WI38 (cell line): ENCODE data around the gene XYLT1.
"Not testable (repeated sequence)": the region's sequence is repeated elsewhere in the genome, so short reads cannot be mapped to it uniquely, and the experiment has no call there.

Experiments
- H3K4me3 ChIP-seq: 2 replicates; pipeline ENCODE4 v1.5.1; 2011; ENCODE audit warnings: low read depth, mild to moderate bottlenecking, control low read depth, low read length
- TF ChIP-seq, protein P1 (sequence below): IDR thresholded peaks from 2 replicates; pipeline ENCODE4 v1.5.1; 2012; ENCODE audit warnings: low read depth, mild to moderate bottlenecking, control low read depth, low read length

XYLT1 gene

DNA sequence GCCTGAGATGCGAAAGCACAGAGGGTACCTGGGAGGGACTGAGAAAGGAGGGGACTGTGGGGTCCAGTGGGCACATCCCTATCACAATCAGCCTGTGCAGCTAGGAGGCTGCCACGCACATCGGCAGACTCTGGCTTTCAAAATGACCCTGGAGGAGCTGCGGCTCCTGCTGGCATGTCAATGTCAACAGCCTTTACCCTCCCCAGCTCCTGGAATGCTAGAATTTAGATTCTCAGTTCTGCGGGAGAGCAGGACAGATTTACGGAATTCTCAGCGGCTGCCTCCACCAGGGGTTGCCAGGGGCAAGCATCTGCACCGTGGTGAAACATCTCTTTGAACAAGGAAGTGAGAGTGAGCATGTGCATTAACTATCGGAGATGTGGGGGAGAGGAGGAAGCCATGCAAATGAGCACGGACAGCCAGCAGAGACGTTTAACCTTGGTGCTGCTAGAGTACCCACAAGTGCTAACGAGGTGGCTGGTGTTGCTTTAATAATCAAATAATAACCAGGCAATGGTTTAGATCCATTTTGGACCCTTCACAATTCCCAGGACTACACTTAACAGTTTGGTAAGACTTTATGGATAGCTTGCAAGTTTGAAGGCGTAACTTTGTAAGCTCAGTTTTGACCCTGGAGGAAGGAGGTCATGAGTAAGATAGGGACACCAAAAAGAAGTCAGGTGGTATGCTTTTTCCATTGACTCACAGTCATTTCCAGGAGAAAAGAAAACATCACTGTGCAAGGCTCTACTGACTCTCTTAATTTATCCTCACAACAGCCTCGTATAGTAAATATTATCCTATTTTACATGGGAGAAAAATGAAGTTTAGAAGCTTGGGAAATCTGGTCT is 54.1 kb downstream of the XYLT1 start:
- TF ChIP-seq, protein P1, sequence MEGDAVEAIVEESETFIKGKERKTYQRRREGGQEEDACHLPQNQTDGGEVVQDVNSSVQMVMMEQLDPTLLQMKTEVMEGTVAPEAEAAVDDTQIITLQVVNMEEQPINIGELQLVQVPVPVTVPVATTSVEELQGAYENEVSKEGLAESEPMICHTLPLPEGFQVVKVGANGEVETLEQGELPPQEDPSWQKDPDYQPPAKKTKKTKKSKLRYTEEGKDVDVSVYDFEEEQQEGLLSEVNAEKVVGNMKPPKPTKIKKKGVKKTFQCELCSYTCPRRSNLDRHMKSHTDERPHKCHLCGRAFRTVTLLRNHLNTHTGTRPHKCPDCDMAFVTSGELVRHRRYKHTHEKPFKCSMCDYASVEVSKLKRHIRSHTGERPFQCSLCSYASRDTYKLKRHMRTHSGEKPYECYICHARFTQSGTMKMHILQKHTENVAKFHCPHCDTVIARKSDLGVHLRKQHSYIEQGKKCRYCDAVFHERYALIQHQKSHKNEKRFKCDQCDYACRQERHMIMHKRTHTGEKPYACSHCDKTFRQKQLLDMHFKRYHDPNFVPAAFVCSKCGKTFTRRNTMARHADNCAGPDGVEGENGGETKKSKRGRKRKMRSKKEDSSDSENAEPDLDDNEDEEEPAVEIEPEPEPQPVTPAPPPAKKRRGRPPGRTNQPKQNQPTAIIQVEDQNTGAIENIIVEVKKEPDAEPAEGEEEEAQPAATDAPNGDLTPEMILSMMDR = no peak
- H3K4me3 ChIP-seq = no peak overlapping the region

DNA sequence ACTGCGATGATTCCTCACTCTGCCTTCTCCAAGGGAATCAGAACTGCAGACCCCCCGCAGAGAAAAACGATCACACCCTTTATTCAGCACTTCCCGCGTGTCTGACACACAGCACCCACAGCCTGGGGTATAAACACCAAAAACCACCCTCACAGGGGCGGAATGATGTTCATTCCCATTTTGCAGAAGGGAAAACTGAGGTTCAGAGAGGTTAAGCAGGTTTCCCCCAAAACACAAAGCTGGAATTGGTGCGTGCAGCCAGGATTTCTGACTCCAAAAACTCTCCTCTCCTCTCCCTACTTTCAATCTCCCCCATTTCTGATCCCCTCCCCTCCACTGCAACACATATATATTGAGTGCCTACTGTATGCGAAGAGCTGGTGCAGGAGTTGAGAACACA is 55.8 kb downstream of the XYLT1 start:
- H3K4me3 ChIP-seq = no peak overlapping the region
- TF ChIP-seq, protein P1 = no peak

DNA sequence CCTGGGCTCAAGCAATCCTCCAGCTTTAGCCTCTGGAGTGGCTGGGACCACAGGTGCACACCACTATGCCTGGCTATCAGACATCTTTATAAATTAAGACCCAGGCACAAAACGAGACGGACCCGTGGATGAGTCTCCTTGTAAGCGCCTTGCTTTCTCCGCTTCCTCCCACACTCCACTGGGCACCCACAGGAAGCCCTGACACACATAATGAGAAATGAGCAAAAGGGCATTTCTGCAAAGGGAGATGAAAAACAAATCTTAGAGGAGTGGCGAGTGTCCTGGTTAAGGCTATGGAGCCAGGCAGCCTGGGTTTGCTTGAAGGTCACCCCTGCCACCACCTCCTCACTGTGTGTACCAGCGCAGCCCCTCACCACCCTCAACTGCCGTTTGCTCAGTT is 56.3 kb downstream of the XYLT1 start:
- H3K4me3 ChIP-seq = no peak overlapping the region
- TF ChIP-seq, protein P1 = no peak

DNA sequence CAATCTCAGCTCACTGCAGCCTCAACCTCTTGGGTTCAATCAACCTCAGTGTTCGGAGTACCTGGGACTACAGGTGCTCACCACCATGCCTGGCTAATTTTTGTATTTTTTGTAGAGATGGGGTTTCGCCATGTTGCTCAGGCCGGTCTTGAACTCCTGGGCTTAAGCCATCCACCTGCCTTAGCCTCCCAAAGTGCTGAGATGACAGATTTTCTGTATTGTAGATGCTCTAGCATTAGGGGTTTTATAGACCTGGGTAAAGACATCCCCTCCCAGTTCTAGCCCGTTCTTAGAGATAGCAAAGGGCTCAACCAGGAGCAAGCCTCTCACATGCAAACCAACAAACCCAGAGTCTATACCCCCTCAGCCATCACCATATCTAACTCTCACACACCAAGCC is 57.3 kb downstream of the XYLT1 start:
- H3K4me3 ChIP-seq = no peak overlapping the region
- TF ChIP-seq, protein P1 = no peak

DNA sequence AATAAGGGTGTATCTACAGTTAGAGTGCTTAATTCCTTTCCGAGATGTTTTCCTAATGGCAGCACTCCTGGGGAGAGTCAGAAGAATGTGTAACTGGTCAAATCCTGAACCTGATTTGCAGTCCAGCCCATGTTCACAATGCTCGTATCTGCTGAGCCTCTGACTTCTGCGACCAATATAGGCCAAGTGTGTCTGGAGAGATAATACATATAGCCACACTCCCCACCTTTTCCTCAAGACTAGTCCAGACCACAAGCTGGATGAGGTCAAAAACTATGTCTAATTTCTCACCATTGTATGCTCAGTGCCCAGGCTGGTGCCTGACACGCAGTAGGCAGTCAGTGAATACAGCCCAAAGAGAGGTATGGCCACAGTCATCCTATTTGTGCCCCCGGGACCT is 58.0 kb downstream of the XYLT1 start:
- TF ChIP-seq, protein P1 = no peak
- no peak overlapping the region for H3K4me3 ChIP-seq

DNA sequence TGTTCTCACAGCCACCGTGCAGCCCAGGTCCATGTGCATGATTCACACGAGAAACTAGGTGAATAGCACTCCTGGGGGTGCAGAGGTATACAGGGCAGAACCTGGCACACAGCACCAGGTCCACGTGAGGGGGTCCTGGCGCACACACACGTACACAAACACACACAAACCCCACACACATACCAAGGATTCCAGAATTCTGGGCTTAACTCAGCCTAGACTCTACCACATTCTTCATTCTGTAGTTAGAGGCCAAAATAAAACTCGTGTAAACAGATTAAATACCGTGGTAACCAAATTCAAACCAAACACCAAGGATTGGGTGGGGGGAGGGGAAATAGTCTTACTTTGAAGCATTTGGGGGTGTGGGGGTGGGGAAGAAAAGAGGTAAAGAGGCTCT is 58.5 kb downstream of the XYLT1 start:
- no peak overlapping the region for H3K4me3 ChIP-seq
- TF ChIP-seq, protein P1 = no peak

DNA sequence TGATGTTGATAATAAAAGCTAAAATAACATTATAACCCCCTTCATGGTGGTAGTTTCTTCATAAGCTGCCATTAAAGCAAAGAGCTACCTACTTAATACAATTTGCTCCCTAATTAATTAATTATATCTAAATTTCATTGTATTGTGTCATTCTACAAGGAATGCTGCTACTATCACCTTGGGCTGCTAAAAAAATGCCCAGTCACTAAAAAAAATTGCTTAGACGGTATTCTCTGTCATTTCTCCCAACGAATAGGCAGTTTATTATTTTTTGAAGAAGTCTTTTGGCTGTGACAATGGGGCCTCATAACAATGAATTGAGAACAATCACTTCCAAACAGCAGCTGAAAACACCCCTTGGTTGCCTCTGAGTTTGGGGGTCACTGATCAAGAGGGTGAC is 59.5 kb downstream of the XYLT1 start:
- TF ChIP-seq, protein P1 = no peak
- H3K4me3 ChIP-seq = no peak overlapping the region

DNA sequence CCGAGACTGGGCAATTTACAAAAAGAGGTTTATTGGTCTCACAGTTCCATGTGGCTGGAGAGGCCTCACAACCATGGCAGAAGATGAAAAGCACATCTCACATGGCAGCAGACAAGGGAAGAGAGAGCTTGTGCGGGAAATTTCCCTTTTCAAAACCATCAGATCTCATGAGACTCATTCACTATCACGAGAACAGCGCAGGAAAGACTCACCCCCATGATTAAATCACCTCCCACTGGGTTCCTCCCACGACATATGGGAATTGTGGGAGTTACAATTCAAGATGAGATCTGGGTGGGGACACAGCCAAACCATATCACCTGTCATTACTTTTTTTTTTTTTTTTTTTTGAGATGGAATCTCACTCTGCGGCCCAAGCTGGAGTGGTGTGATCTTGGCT is 60.4 kb downstream of the XYLT1 start:
- H3K4me3 ChIP-seq = not testable (repeated sequence)
